Peyer's patch (tissue), 4 donors: ENCODE results near the gene ZCRB1. TPM values are rescaled to one million over a fixed set of nuclear protein-coding genes. Genes with fewer than 3 reads are reported as not detected.

ENCODE experiments used
- DNase-seq, 3 donors: peaks; one replicate each; pipeline ENCODE4 v3.0.0-alpha.2; 2017 to 2019
- H3K27ac ChIP-seq, 4 donors: fragments of 200-600 bp; sonication (generic); one replicate each; pipeline ENCODE4 v1.5.1; 2016 to 2019
- H3K27me3 ChIP-seq, 2 donors: fragments of 200-600 bp; sonication (generic); one replicate each; pipeline ENCODE4 v1.5.1; 2019
- H3K36me3 ChIP-seq, 3 donors: fragments of 200-600 bp; sonication (generic); one replicate each; pipeline ENCODE4 v1.5.1; 2016 to 2019
- H3K4me1 ChIP-seq, 4 donors: fragments of 200-600 bp; sonication (generic); one replicate each; pipeline ENCODE4 v1.5.1; 2016 to 2019
- H3K4me3 ChIP-seq, 4 donors: fragments of 200-600 bp; sonication (generic); 1 replicate in 3 of 4; 2 replicates in 1 of 4; pipeline ENCODE4 v1.5.1; 2016 to 2019; ENCODE audit warnings: mild to moderate bottlenecking in 1 of 4
- H3K9me3 ChIP-seq, 4 donors: fragments of 200-600 bp; sonication (generic); one replicate each; pipeline ENCODE4 v1.5.1; 2016 to 2019; ENCODE audit warnings: mild to moderate bottlenecking in 1 of 4
- POLR2A ChIP-seq, 2 donors: fragments of 450-650 bp; IDR thresholded peaks; one replicate each; pipeline ENCODE4 v1.5.1; 2017; ENCODE audit warnings: antibody characterized with exemption in 2 of 2, mild to moderate bottlenecking in 2 of 2, moderate library complexity in 2 of 2
- total RNA-seq, 4 donors: library from RNA; depleted of rRNA; stranded (reverse); fragments of >200 nt; gene quantifications; one replicate each; pipeline ENCODE4 v1.1.0, GENCODE V29; 2016
- TF ChIP-seq, protein P1 (sequence below), 6 experiments: fragments of 450-650 bp in 4 of 6; fragments of 200-600 bp in 2 of 6; sonication (generic) in 1 of 6; IDR thresholded peaks; one replicate each; pipeline ENCODE4 v1.5.1; 2017 to 2019; ENCODE audit warnings: antibody characterized with exemption in 6 of 6, mild to moderate bottlenecking in 3 of 6, moderate library complexity in 1 of 6

ZCRB1 gene
- total RNA-seq, 4 donors from 2014 or later, result 9.1 to 18.7 (median 12.2) TPM

DNA sequence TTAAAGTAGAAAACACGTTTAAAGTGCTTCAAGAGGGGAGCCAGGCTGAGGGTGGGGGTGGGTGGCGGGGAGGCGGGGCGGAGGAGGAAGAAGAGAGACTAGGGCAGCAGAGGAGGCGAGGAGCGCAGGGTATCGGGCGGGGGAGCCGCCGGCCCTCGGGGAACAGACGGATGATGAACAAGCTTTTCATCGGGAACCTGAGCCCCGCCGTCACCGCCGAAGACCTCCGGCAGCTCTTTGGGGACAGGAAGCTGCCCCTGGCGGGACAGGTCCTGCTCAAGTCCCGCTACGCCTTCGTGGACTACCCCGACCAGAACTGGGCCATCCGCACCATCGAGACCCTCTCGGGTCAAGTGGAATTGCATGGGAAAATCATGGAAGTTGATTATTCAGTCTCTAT is 39.2 kb downstream of the ZCRB1 start:
- H3K4me3 ChIP-seq, result no peak overlapping the region
- H3K9me3 ChIP-seq, result no peaks in the 10 kb centered on the region
- DNase-seq, result no peak
- no peak overlapping the region for H3K27ac ChIP-seq
- no peaks in the 10 kb centered on the region for H3K27me3 ChIP-seq
- no peak for TF ChIP-seq POLR2A (IDR thresholded peaks at IDR 0.05)
- TF ChIP-seq, protein P1, sequence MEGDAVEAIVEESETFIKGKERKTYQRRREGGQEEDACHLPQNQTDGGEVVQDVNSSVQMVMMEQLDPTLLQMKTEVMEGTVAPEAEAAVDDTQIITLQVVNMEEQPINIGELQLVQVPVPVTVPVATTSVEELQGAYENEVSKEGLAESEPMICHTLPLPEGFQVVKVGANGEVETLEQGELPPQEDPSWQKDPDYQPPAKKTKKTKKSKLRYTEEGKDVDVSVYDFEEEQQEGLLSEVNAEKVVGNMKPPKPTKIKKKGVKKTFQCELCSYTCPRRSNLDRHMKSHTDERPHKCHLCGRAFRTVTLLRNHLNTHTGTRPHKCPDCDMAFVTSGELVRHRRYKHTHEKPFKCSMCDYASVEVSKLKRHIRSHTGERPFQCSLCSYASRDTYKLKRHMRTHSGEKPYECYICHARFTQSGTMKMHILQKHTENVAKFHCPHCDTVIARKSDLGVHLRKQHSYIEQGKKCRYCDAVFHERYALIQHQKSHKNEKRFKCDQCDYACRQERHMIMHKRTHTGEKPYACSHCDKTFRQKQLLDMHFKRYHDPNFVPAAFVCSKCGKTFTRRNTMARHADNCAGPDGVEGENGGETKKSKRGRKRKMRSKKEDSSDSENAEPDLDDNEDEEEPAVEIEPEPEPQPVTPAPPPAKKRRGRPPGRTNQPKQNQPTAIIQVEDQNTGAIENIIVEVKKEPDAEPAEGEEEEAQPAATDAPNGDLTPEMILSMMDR (IDR thresholded peaks at IDR 0.05), result no peak
- no peaks in the 10 kb centered on the region for H3K4me1 ChIP-seq
- H3K36me3 ChIP-seq, result no peaks in the 10 kb centered on the region

DNA sequence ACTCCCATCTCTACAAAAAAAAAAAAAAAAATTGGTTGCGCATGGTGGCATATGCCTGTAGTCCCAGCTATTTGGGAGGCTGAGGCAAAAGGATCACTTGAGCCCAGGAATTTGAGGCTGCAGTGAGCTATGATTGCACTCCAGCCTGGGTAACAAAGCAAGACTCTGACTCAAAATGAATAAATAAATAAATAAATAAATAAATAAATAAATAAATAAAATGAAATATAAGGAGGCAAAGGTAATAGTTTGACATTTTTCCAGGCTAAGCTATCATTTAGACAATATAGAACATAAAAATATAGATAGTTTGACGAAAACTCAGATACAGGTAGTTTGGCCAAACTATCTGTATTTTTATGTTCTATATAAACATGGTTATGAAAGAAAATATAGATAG is 40.5 kb downstream of the ZCRB1 start:
- Histone ChIP-seq H3K27ac (no peak overlapping the region), H3K9me3 (no peaks in the 10 kb centered on the region), H3K27me3 (no peaks in the 10 kb centered on the region), H3K4me3 (no peak overlapping the region), H3K4me1 (no peaks in the 10 kb centered on the region), H3K36me3 (no peaks in the 10 kb centered on the region)
- no peak for DNase-seq
- TF ChIP-seq POLR2A (IDR thresholded peaks at IDR 0.05), result no peak
- TF ChIP-seq, protein P1 (IDR thresholded peaks at IDR 0.05), result no peak

DNA sequence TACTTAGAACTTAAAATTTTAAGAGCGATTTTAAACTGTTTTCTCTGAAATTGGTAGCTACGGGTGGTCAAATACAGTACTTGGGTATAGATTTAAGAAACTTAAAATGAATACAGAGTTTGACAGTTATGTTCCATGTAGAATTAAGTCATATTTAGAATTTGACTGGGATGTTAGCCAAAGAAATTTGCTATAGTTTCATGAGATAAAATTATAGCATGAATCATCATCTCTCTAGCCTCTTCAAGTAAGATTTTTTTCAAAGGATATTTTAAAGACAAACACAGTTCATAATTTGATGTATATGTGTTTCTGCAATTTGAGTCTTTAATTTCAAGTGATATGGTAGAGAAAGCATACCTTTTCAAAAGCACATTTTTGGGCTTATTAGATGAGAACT is 41.0 kb downstream of the ZCRB1 start:
- H3K9me3 ChIP-seq, result no peaks in the 10 kb centered on the region
- no peaks in the 10 kb centered on the region for H3K36me3 ChIP-seq
- H3K4me3 ChIP-seq, result no peak overlapping the region
- DNase-seq, result no peak
- TF ChIP-seq POLR2A (IDR thresholded peaks at IDR 0.05), result no peak
- TF ChIP-seq, protein P1 (IDR thresholded peaks at IDR 0.05), result no peak
- no peaks in the 10 kb centered on the region for H3K4me1 ChIP-seq
- no peaks in the 10 kb centered on the region for H3K27me3 ChIP-seq
- H3K27ac ChIP-seq, result no peak overlapping the region

DNA sequence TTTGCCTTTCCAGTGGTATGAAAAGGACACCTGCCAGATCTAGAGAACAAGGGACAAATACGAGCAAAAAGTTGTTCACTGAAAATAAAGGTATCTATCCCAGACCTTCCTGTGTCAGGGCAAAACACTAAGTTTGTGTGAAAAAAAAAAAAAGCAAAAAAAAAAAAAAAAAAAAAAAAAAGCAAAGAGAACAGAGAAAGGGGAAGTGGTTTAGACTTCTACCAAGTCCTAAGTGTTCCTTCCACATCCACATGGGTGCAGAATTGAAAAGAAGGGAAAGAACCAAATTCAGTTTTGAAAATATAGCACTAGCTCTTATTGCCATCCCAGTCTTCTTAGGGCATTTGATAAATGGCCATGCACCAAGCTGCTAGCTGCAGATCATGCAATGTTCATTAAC is 41.7 kb downstream of the ZCRB1 start:
- H3K27ac ChIP-seq, result no peak overlapping the region
- H3K9me3 ChIP-seq, result no peaks in the 10 kb centered on the region
- no peak for TF ChIP-seq POLR2A (IDR thresholded peaks at IDR 0.05)
- TF ChIP-seq, protein P1 (IDR thresholded peaks at IDR 0.05), result no peak
- no peaks in the 10 kb centered on the region for H3K36me3 ChIP-seq
- no peak overlapping the region for H3K4me3 ChIP-seq
- H3K4me1 ChIP-seq, result no peaks in the 10 kb centered on the region
- no peak for DNase-seq
- H3K27me3 ChIP-seq, result no peaks in the 10 kb centered on the region

DNA sequence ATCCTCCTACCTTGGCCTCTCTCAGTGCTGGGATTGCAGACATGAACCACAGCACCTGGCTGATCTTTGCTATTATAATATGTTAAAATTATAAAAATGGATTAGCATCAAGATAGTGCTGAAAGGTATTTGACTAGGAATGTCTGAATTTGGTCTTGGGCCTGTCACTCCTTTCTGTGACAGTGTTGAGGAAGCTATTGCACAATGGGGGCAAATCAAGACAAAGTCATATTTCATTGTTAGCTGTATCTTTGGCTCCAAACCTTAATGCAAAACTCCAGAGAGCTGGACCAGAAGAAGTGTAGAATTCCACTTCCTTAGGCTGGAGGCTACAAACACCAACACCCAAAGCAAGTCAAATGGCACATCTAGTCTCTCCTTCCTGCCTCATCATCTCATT is 42.2 kb downstream of the ZCRB1 start:
- no peak for DNase-seq
- H3K9me3 ChIP-seq, result no peaks in the 10 kb centered on the region
- no peaks in the 10 kb centered on the region for H3K27me3 ChIP-seq
- no peak for TF ChIP-seq POLR2A (IDR thresholded peaks at IDR 0.05)
- TF ChIP-seq, protein P1 (IDR thresholded peaks at IDR 0.05), result no peak
- H3K4me1 ChIP-seq, result no peaks in the 10 kb centered on the region
- no peak overlapping the region for H3K4me3 ChIP-seq
- H3K36me3 ChIP-seq, result no peaks in the 10 kb centered on the region
- H3K27ac ChIP-seq, result no peak overlapping the region

DNA sequence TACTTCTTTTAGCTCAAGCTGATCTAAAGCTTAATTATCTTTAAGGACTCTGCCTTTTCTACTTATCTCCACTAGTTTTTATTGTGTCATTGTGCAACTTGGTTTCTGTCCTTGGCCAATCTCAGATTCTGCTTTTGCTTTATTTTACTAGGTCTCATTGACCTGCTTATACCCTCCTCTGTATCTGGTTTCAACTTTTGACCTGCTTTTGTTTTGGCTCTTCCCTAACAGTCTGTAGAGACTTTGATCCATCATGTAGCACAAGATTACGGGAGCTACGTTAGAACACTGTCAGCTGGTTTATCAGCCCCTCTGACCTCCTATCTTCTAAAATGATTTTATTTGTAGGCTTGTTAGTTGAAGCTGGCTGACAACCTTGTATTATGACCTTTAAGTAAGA is 43.6 kb downstream of the ZCRB1 start:
- H3K27ac ChIP-seq, result no peak overlapping the region
- no peaks in the 10 kb centered on the region for H3K4me1 ChIP-seq
- TF ChIP-seq POLR2A (IDR thresholded peaks at IDR 0.05), result no peak
- TF ChIP-seq, protein P1 (IDR thresholded peaks at IDR 0.05), result no peak
- no peaks in the 10 kb centered on the region for H3K9me3 ChIP-seq
- no peak overlapping the region for H3K4me3 ChIP-seq
- no peaks in the 10 kb centered on the region for H3K27me3 ChIP-seq
- DNase-seq, result no peak
- H3K36me3 ChIP-seq, result no peaks in the 10 kb centered on the region
